H1 (cell line): ENCODE results near the gene OSBPL9. TPM values are rescaled to one million over a fixed set of nuclear protein-coding genes. Genes with fewer than 3 reads are reported as not detected.

Experiments
- ATF2 ChIP-seq: IDR thresholded peaks from 2 replicates; pipeline ENCODE4 v1.6.1; 2012; ENCODE audit warnings: low read length, inconsistent platforms
- CHD2 ChIP-seq: IDR thresholded peaks from 2 replicates; pipeline ENCODE4 v1.6.1; 2012; ENCODE audit warnings: low read length, improper control_type of control experiment
- CHD7 ChIP-seq: fragments of 300-600 bp; sonication (generic); IDR thresholded peaks from 2 replicates; pipeline ENCODE4 v1.7.1; 2012; ENCODE audit warnings: low read length, moderate library complexity, mild to moderate bottlenecking, inconsistent platforms; ENCODE audit not compliant: insufficient replicate concordance
- GABPA ChIP-seq: IDR thresholded peaks from 2 replicates; pipeline ENCODE4 v1.6.1; 2011; ENCODE audit warnings: mild to moderate bottlenecking, low read length, moderate library complexity, borderline replicate concordance; ENCODE audit not compliant: insufficient read depth
- JUND ChIP-seq: IDR thresholded peaks from 2 replicates; pipeline ENCODE4 v1.6.1; 2011; ENCODE audit warnings: mild to moderate bottlenecking, improper control_type of control experiment, low read length
- TAF7 ChIP-seq: optimal IDR thresholded peaks from 2 replicates; pipeline ENCODE3; 2011; ENCODE audit warnings: low read depth, mild to moderate bottlenecking, inconsistent platforms, low read length, moderate library complexity, borderline replicate concordance
- USF2 ChIP-seq: IDR thresholded peaks from 2 replicates; pipeline ENCODE4 v1.6.1; 2011; ENCODE audit warnings: low read length, improper control_type of control experiment
- polyA plus RNA-seq, 7 experiments: library from polyadenylated mRNA; depleted of rRNA in 3 of 7; stranded (reverse) in 5 of 7; unstranded in 2 of 7; fragments of >200 nt in 5 of 7; fragments of 200-250 nt in 2 of 7; gene quantifications; 1 replicate in 5 of 7; 2 replicates in 1 of 7; 4 replicates in 1 of 7; pipeline versions ENCODE4 v1.2.1 to v1.2.3, GENCODE V29; 2011 to 2013; ENCODE audit warnings: missing spikeins in 2 of 7, mixed read lengths in 2 of 7
- total RNA-seq: library from RNA; stranded (reverse); fragmentation: NEBNext Ultra II Directional; extraction: Animal tissue kit (Norgen Biotek cat#: 25700); gene quantifications from 2 replicates; pipeline ENCODE4 v1.2.1, GENCODE V29; 2021

The OSBPL9 gene
- total and polyA plus RNA-seq, 2 of the 8 experiments (the other 6 are each of a cell fraction or from before 2014, with no cell fraction given) = 58.2 to 71.6 TPM

GRCh38 chr1:51578383-51579109, 38.3 kb upstream of the OSBPL9 start (continued):
- TF ChIP-seq CHD7 (no peak), GABPA (no peak), USF2 (no peak), JUND (no peak), TAF7 (no peak), CHD2 (no peak), ATF2 (no peak)
- TF ChIP-seq, all 59 proteins: peak for 0
